HCT116 (cell line): ENCODE data around the gene RAVER2. TPM values are rescaled to one million over a fixed set of nuclear protein-coding genes. Genes with fewer than 3 reads are reported as not detected.

Experiments
- ATAC-seq: fragments of 200-7000 bp; cut with Tn5 transposase; 2 replicates; pipeline ENCODE4 v1.9.1; 2020; ENCODE audit warnings: mild to moderate bottlenecking, moderate library complexity
- BruUV-seq: library from RNA; stranded (reverse); fragments of 400-500 nt; replicated peaks from 2 replicates; lab custom pipeline; 2021; lab: Mats Ljungman, UMichigan
- CTCF ChIA-PET: fragments of 300-600 bp; sonication (Branson Sonifier 250); formaldehyde crosslinking; loops from one replicate; lab custom pipeline; 2021; ENCODE audit warnings: antibody characterized with exemption; lab: Charles Lee
- POLR2A ChIA-PET: fragments of 300-600, 350-600 bp; sonication (Branson Sonifier 250); formaldehyde crosslinking; loops from one replicate; lab custom pipeline; 2021; ENCODE audit warnings: antibody characterized with exemption; lab: Charles Lee
- RAD21 ChIA-PET, 2 experiments: fragments of 300-600 bp; sonication (Branson Sonifier 250); formaldehyde crosslinking; loops; one replicate each; lab custom pipeline; 2023; ENCODE audit warnings: low total read pairs in 2 of 2; ENCODE audit not compliant: uncharacterized antibody in 2 of 2, unreplicated experiment in 2 of 2, low non-redundant PET in 1 of 2; lab: Charles Lee
- DNase-seq: peaks from one replicate; pipeline ENCODE4 v3.0.0-alpha.2; 2010; ENCODE audit warnings: low read depth, low spot score
- H2AFZ ChIP-seq: fragments of 200-600 bp; shearing (Covaris generic), sonication (generic); 2 replicates; pipeline ENCODE4 v1.6.1; 2017; ENCODE audit warnings: low read depth, mixed run types, mixed read lengths, antibody characterized with exemption, low read length; ENCODE audit not compliant: poor library complexity, severe bottlenecking
- H3K27ac ChIP-seq: 2 replicates; pipeline ENCODE4 v1.5.1; 2012; ENCODE audit warnings: low read depth, low read length
- H3K27me3 ChIP-seq: fragments of 200-600 bp; sonication (generic); 2 replicates; pipeline ENCODE4 v1.6.1; 2016; ENCODE audit warnings: mixed run types, low read length, mixed read lengths; ENCODE audit not compliant: insufficient read depth
- H3K36me3 ChIP-seq, 2 experiments: fragments of 200-500 bp in 1 of 2; fragments of 200-600 bp in 1 of 2; sonication (Bioruptor generic) in 1 of 2; sonication (generic) in 1 of 2; 2 replicates each; pipeline versions ENCODE4 v1.5.1 to v1.6.1; 2014 to 2016; ENCODE audit warnings: low read length in 2 of 2, inconsistent platforms in 1 of 2, mixed read lengths in 1 of 2, mixed run types in 1 of 2; ENCODE audit not compliant: insufficient read depth in 2 of 2, control insufficient read depth in 1 of 2
- H3K4me1 ChIP-seq, 2 experiments: fragments of 200-600 bp in 1 of 2; sonication (generic) in 1 of 2; 2 replicates each; pipeline versions ENCODE4 v1.5.1 to v1.6.1; 2012 to 2017; ENCODE audit warnings: low read length in 2 of 2, inconsistent platforms in 1 of 2, mild to moderate bottlenecking in 1 of 2, mixed read lengths in 1 of 2, mixed run types in 1 of 2, moderate library complexity in 1 of 2; ENCODE audit not compliant: insufficient read depth in 2 of 2, control insufficient read depth in 1 of 2
- H3K4me2 ChIP-seq: fragments of 200-600 bp; sonication (generic); 2 replicates; pipeline ENCODE4 v1.6.1; 2017; ENCODE audit warnings: mixed run types, low read length, mixed read lengths
- H3K4me3 ChIP-seq, 2 experiments: fragments of 200-600 bp in 1 of 2; sonication (generic) in 1 of 2; replicated peaks in 1 of 2; 2 replicates each; pipeline ENCODE4 v1.5.1; 2011 to 2016; ENCODE audit warnings: low read length in 2 of 2, control low read depth in 1 of 2, low read depth in 1 of 2, mild to moderate bottlenecking in 1 of 2, mixed read lengths in 1 of 2, mixed run types in 1 of 2
- H3K79me2 ChIP-seq: fragments of 200-600 bp; sonication (generic); 2 replicates; pipeline ENCODE4 v1.6.1; 2017; ENCODE audit warnings: mild to moderate bottlenecking, mixed run types, low read length, moderate library complexity, mixed read lengths; ENCODE audit not compliant: insufficient read depth
- H3K9ac ChIP-seq: fragments of 200-600 bp; sonication (generic); 2 replicates; pipeline ENCODE4 v1.6.1; 2016; ENCODE audit warnings: low read length, mixed read lengths
- H3K9me2 ChIP-seq: fragments of 200-600 bp; sonication (generic), shearing (Covaris generic); 2 replicates; pipeline ENCODE4 v1.6.1; 2017; ENCODE audit warnings: mixed run types, mild to moderate bottlenecking, moderate library complexity; ENCODE audit not compliant: insufficient read depth
- H3K9me3 ChIP-seq, 2 experiments: fragments of 200-500 bp in 1 of 2; fragments of 200-600 bp in 1 of 2; sonication (Bioruptor generic) in 1 of 2; sonication (generic) in 1 of 2; 2 replicates each; pipeline ENCODE4 v1.6.1; 2014 to 2017; ENCODE audit warnings: low read length in 2 of 2, mixed read lengths in 2 of 2, inconsistent platforms in 1 of 2, low read depth in 1 of 2, mild to moderate bottlenecking in 1 of 2, mixed run types in 1 of 2, moderate library complexity in 1 of 2; ENCODE audit not compliant: control insufficient read depth in 1 of 2, insufficient read depth in 1 of 2
- H4K20me1 ChIP-seq: fragments of 200-600 bp; sonication (generic), shearing (Covaris generic); 2 replicates; pipeline ENCODE4 v1.6.1; 2017; ENCODE audit warnings: mixed run types, mild to moderate bottlenecking, moderate library complexity; ENCODE audit not compliant: insufficient read depth
- EZH2 ChIP-seq: fragments of 200-600 bp; sonication (generic); IDR thresholded peaks from 2 replicates; pipeline ENCODE4 v1.6.1; 2017; ENCODE audit warnings: antibody characterized with exemption, mixed run types
- MAX ChIP-seq: IDR thresholded peaks from 2 replicates; pipeline ENCODE4 v1.6.1; 2012
- POLR2A ChIP-seq: IDR thresholded peaks from 2 replicates; pipeline ENCODE4 v1.7.0; 2011; ENCODE audit warnings: borderline replicate concordance; ENCODE audit not compliant: insufficient read depth, insufficient read length; ENCODE audit errors: extremely low read depth
- REST ChIP-seq: IDR thresholded peaks from 2 replicates; pipeline ENCODE4 v1.6.1; 2012; ENCODE audit warnings: low read depth
- SIN3A ChIP-seq: IDR thresholded peaks from 2 replicates; pipeline ENCODE4 v1.6.1; 2012; ENCODE audit warnings: low read depth
- SRF ChIP-seq: IDR thresholded peaks from 2 replicates; pipeline ENCODE4 v1.6.1; 2012; ENCODE audit warnings: low read depth
- ZBTB33 ChIP-seq: IDR thresholded peaks from 2 replicates; pipeline ENCODE4 v1.6.1; 2011; ENCODE audit warnings: mild to moderate bottlenecking, low read length, moderate library complexity; ENCODE audit not compliant: insufficient replicate concordance; ENCODE audit errors: extremely low read depth
- intact Hi-C: fragments of 100-400 bp; cut with micrococcal nuclease; formaldehyde crosslinking; loops from 2 replicates; pipeline ENCODE4 v1.10.0; 2022
- total RNA-seq: library from RNA; stranded (reverse); gene quantifications from one replicate; pipeline ENCODE4 v1.2.1, GENCODE V29; 2021; ENCODE audit not compliant: unreplicated experiment

Gene RAVER2
- total RNA-seq, 1 experiment from 2014 or later: 23.2 TPM

- CTCF ChIA-PET: no interaction called here
- no peak overlapping the region for H2AFZ ChIP-seq
- DNase-seq (no peak), ATAC-seq (no peak)
- TF ChIP-seq POLR2A: no peak
- no peak for TF ChIP-seq ZBTB33
- TF ChIP-seq MAX: no peak
- no peak for TF ChIP-seq EZH2
- no peak for TF ChIP-seq SRF
- TF ChIP-seq SIN3A: no peak
- no peak for TF ChIP-seq REST
- RAD21 ChIA-PET: no interaction called here
- no peak overlapping the region for H3K27ac ChIP-seq
- no peaks in the 10 kb centered on the region for H3K9me2 ChIP-seq
- intact Hi-C loops: no loop called here
- POLR2A ChIA-PET: no interaction called here
- H3K9me3 ChIP-seq: no peaks in the 10 kb centered on the region; a peak in 1 of 4 replicates
- peaks cover 5% of the 10 kb centered on the region; the same call in 1 of the 2 replicates for H4K20me1 ChIP-seq
- no TSS peak for BruUV-seq
- H3K9ac ChIP-seq: no peak overlapping the region
- H3K4me2 ChIP-seq: no peak overlapping the region
- H3K4me1 ChIP-seq: no peaks in the 10 kb centered on the region
- no peak overlapping the region for H3K4me3 ChIP-seq
- H3K27me3 ChIP-seq: no peaks in the 10 kb centered on the region
- H3K36me3 ChIP-seq: peaks cover 0 to 12% of the 10 kb centered on the region in 2 experiments; a peak in 1 of 4 replicates
- H3K79me2 ChIP-seq: peaks cover 41% of the 10 kb centered on the region
These were observed 21.6 kb downstream of the RAVER2 start for GRCh38 chr1:64766429-64766828.
